NCI-H1436 (cell line): Measurements from ENCODE around the gene KCND3.

Source experiments
- DNase-seq: peaks from one replicate; lab custom pipeline; 2025; lab: John Stamatoyannopoulos, UW

Gene KCND3

GRCh38 chr1:111843177-111843576 is 146.3 kb downstream of the KCND3 start:
- no peak for DNase-seq

- DNase-seq, result no peak
These were observed 147.1 kb downstream of the KCND3 start for GRCh38 chr1:111842411-111842810.

GRCh38 chr1:111841746-111842145 is 147.7 kb downstream of the KCND3 start:
- DNase-seq, result no peak

GRCh38 chr1:111841189-111841588 is 148.3 kb downstream of the KCND3 start:
- no peak for DNase-seq

GRCh38 chr1:111837393-111837792 is 152.1 kb downstream of the KCND3 start:
- DNase-seq, result no peak

- no peak for DNase-seq
These were observed 153.4 kb downstream of the KCND3 start for GRCh38 chr1:111836111-111836510.

- DNase-seq, result no peak
These were observed 154.0 kb downstream of the KCND3 start for GRCh38 chr1:111835514-111835913.

GRCh38 chr1:111834956-111835355 is 154.5 kb downstream of the KCND3 start:
- DNase-seq, result no peak

GRCh38 chr1:111833334-111833733 is 156.1 kb downstream of the KCND3 start:
- DNase-seq, result no peak

- DNase-seq, result no peak
These were observed 156.8 kb downstream of the KCND3 start for GRCh38 chr1:111832521-111833155.

GRCh38 chr1:111831153-111831552 is 158.3 kb downstream of the KCND3 start:
- no peak for DNase-seq

GRCh38 chr1:111827946-111828345 is 161.5 kb downstream of the KCND3 start:
- no peak for DNase-seq

GRCh38 chr1:111826278-111826677 is 163.2 kb downstream of the KCND3 start:
- DNase-seq, result no peak

GRCh38 chr1:111825217-111825616 is 164.3 kb downstream of the KCND3 start:
- no peak for DNase-seq

- DNase-seq, result no peak
These were observed 167.3 kb downstream of the KCND3 start for GRCh38 chr1:111822138-111822537.

GRCh38 chr1:111821121-111821745 is 168.2 kb downstream of the KCND3 start:
- DNase-seq, result no peak

- DNase-seq, result no peak
These were observed 169.8 kb downstream of the KCND3 start for GRCh38 chr1:111819566-111820263.

- no peak for DNase-seq
These were observed 170.9 kb downstream of the KCND3 start for GRCh38 chr1:111818546-111818945.

GRCh38 chr1:111818081-111818480 is 171.4 kb downstream of the KCND3 start:
- DNase-seq, result no peak

GRCh38 chr1:111814642-111815041 is 174.8 kb downstream of the KCND3 start:
- no peak for DNase-seq

GRCh38 chr1:111814305-111814628 is 175.2 kb downstream of the KCND3 start:
- no peak for DNase-seq

- DNase-seq, result peak; percentile 14
These were observed 175.8 kb downstream of the KCND3 start for GRCh38 chr1:111813440-111814304.

GRCh38 chr1:111812306-111812705 is 177.2 kb downstream of the KCND3 start:
- no peak for DNase-seq
